ENCODE data around the gene FLNB.

DNA sequence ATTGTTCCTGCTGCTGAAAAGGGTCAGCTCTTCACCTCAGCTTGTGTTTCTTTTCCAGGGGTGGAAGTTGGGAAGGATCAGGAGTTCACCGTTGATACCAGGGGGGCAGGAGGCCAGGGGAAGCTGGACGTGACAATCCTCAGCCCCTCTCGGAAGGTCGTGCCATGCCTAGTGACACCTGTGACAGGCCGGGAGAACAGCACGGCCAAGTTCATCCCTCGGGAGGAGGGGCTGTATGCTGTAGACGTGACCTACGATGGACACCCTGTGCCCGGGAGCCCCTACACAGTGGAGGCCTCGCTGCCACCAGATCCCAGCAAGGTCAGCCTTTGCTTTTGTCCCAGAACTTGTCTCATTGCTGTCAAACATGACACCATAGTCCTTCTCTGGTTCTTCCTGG lies 113.0 kb downstream of the FLNB start:
- TF ChIP-seq EZH2phosphoT487 (IDR thresholded peaks at IDR 0.05; ENCODE audit: low read length) (no peak), CTCF (IDR thresholded peaks at IDR 0.05; ENCODE audit: low read length) (no peak), EZH2 (optimal IDR thresholded peaks at IDR 0.05; ENCODE audit: low read depth, low read length) (no peak)
